ENCODE results near the gene LIN9.
"Not testable (repeated sequence)": the region's sequence is repeated elsewhere in the genome, so short reads cannot be mapped to it uniquely, and the experiment has no call there.

Gene LIN9

DNA sequence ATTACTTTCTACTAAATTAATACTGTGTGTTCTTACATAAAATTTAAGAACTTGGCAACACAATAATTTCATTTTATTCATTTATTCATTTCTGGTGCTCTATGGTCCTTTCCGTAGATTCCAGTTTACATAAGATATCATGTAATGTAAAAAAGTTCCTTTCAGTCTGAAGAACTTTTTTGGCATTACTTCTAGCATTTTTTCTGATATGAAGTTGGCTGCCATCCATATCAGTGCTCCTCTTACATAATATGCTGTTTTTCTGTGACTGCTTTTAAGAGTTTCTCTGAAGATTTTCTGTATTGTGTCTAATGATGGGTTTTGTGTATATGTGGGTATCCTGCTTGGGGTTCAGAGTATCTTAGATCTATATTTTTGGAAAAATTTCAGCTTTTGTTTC lies 34.8 kb downstream of the LIN9 start:
- DNase-seq (ENCODE audit: low spot score): no peak

DNA sequence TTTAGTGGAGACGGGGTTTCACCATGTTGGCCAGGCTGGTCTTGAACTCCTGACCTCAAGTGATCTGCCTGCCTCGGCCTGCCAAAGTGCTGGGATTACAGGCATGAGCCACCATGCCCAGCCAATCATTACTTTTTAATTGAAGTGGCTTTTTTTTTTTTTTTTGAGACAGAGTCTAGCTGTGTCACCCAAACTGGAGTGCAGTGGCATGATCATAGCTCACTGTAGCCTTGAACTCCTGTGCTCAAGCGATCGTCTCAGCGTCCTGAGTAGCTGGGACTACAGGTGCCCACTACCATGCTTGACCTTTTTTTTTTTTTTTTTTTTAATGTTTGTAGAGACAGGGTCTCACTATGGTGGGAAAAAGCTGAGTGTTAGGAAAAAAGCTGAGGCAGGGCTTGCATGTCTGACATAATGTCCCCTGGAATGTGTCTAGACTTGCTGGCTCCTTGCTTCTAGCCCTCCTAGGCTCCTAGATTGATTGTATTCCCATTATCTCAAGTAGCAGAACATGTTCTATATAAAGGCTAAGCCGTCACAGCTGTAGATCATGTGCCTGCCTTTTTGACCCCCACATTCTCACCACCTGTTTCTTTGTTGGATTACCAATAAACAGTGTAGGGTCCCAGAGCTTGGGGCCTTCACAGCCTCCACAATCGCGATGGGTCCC lies 36.6 kb downstream of the LIN9 start:
- DNase-seq (ENCODE audit: low spot score): not testable (repeated sequence)

DNA sequence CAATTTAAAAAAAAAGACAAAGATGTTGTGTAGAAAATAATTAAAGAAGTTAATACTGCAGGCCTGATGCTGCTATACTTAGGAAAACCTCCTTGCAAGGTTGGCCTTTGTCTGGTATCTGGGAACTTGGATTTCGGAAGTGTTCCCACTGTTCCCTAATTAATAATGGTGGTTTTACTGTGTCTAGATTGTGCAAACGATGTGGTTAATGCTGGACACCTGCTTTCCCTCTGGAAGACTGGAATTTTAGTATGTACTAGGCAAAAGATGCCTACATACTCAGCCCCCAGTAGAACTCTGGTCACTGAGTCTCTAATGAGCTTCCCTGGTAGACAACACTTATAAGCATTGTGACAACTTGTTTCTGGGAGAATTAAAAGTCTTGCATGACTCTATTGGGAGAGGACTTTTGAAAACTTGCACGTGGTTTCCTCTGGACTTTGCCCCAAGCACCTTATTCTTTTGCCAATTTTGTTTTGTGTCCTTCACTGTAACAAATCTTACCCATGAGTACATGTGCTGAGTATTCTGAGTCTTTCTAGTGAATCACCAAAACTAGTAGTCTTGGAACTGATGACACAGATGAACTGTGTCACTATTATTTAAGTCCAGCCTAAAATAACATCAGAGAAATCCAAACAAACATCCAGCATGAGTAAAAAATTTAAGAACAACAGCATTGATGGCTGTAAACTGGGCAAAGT lies 40.4 kb downstream of the LIN9 start:
- no peak for DNase-seq (ENCODE audit: low spot score)

DNA sequence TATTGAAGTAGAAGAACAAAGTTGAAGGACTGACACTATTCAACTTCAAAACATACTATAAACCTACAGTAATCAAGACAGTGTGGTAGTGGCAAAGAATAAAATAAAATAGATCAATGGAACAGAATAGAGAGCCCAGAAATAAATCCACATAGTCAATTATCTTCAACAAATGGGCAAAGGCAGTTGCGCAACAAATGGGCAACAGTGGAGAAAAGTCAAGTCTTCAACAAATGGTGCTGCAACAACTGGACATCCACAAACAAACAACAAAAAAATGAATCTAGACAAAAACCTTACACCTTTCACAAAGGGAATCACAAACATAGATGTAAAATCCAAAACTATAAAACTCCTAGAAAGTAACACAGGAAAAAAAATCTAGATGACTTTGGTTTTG lies 47.1 kb downstream of the LIN9 start:
- DNase-seq (ENCODE audit: low spot score): no peak

DNA sequence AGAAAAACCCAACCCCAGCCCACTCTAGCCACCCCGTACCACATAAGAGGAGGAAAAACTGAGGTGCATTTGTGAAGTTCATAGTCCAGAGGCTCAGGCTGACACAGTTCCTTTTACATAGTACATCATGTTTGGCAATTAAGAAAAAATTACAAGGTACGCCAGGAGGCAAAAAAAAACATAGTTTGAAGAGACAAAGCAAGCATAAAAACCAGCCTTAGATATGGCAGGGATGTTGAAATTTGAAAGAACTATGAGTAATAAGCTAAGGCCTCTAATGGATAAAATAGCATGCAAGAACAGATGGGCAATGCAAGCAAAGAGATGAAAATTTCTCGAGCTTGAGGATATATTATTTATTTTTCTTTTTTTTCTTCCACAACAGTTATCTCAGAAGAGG lies 53.6 kb downstream of the LIN9 start:
- DNase-seq (ENCODE audit: low spot score): no peak

DNA sequence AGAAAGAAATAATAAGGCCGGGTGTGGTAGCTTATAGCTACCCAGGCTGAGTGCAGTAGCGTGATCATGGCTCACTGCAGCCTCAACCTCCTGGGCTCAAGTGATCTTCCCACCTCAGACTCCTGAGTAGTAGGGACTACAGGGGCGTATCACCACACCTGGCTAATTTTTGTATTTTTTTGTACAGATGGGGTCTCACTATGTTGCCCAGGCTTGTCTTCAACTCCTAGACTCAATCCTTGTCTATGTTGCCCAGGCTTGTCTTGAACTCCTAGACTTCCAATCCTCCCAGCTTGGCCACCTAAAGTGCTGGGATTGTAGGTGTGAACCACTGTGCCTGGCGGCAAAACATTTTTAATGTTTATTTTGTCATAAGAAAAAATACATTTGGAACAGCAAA lies 55.0 kb downstream of the LIN9 start:
- DNase-seq (ENCODE audit: low spot score): no peak

DNA sequence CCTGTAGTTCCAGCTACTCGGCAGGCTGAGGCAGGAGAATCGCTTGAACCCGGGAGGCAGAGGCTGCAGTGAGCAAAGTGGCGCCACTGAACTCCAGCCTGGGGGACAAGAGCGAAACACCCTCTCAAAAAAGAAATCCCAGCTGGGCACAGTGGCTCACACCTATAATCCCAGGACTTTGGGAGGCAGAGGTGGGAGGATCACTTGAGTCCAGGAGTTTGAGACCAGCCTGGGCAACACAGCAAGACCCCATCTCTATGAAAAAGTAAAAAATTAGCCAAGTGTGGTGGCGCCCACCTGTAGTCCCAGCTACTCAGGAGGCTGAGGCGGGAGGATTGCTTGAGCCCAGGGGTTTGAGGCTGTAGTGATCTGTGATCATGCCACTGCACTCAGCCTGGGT lies 56.1 kb downstream of the LIN9 start:
- DNase-seq (ENCODE audit: low spot score): not testable (repeated sequence)

DNA sequence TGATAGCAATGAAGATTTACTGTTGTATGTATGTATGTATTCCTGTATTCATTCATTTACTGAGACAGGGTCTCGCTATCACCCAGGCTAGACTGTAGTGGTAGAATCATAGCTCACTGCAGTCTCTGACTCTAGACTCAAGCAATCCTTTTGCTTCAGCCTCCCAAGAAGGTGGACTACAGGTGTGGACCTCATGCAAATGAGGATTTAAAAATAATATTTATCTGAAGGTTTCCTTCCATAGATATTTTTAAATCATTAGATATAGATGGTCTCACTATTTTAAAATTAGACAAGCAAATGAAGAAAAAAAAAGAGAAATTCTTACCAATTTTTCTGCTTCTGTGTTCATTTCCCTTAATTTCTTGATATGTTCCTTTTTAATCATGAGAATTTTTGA lies 58.5 kb downstream of the LIN9 start:
- DNase-seq (ENCODE audit: low spot score): no peak

DNA sequence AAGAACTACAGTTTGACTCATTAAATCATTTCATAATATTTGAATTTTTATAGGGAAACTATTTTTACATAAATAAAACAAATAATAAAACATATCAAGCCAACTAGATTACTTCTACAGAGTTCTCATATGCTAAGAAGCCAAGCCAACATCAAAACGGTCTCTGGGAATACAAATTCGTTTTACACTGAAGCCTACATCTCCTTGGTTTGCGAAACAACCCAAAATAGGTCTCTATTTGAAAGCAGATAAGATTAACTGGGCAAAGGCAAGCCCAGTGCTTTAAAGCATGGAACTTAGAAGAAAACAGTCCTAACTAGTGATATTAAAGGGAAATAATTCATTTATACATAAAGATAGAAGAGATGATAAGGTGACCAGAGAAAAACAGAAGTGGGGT lies 60.2 kb downstream of the LIN9 start:
- no peak for DNase-seq (ENCODE audit: low spot score)

DNA sequence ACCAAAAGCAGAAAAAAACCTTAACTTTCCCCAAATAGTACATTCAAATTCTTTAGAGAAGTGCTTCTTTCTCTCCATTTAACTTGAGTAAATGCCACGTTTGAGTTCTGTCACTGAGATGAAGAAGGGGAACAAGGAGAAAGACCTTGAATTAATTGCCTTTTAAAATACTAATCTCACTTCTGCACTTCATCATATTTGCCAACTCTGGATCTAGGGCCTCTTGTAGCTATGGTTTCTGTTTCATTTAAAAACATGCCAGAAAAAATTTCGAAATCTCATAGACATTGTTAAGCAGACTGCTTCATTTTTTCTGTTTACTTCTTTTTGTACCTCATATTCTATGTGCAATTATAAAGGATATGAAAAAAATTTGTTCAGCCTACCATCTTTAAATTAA lies 60.9 kb downstream of the LIN9 start:
- DNase-seq (ENCODE audit: low spot score): no peak

DNA sequence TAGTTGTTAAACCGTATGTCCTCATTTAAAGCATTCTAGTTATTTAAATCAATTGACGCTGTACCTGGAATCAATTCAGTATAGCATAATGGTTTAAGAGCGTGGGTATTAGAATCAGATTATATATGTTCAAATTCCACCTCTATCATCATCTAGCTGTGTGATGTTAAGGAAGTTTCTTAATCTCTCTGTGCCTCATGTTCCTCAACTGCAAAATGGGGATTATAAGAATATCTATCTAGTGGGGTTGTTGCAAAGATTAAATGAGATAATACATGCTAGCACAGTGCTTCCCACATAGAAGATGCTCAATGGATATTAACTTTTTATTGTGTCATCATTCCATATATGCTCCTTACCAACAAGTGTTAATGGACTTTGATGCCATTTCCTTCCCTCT lies 69.5 kb downstream of the LIN9 start:
- no peak for DNase-seq (ENCODE audit: low spot score)

DNA sequence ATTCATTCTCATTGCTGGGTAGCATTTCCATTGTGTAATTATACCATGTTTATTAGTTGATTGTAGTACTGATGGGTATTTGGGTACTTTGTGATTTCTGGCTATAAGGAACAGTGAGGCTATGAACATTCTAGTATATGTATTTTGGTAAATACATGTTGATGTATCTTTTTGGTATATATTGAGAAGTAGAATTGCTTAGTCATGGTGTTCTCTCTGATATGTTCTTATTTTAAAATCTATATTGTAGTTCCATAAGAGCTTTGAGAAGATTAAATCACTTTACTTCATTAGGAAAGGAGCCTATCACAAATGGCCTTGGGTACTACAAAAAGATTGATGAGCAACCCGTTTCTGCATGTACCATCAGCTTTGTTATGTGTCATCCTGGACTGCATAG lies 72.1 kb downstream of the LIN9 start:
- DNase-seq (ENCODE audit: low spot score): no peak

DNA sequence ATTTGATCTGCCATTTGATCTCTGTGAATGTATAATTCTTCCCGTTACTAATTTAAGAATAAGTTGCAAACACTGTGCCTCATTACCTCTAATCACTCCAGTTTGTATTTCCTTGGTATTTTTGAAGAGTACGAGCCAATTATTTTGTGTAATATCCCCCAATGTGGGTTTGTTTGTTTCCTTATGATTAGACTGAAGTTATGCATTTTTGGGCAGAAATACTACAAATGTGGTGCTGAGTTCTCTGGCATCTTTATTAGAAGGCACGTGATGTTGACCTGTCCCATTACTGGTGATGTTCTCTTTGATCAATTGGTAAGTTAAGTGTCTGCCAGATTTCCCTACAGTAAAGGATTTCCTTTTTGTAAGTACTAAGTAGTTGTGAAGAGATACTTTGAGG lies 75.2 kb downstream of the LIN9 start:
- no peak for DNase-seq (ENCODE audit: low spot score)

DNA sequence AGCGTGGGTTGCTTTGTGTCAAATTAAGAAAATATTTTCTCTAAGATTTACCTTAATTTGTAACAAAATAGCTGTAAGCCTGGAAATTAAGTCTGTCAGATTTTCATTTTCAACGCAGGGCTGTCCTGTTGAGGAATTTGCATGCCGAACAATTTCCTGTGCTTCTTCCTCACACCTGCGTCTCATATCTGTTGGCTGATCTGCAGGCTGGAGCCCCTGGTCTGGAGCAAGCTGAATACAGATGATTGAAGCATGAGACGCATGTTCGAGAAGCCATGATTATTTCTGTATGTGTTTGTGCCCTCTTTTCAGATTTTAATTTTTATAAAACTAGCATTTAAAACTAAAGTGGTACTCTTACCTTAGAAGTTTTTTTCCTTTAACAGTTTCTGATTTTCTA lies 75.7 kb downstream of the LIN9 start:
- DNase-seq (ENCODE audit: low spot score): no peak

DNA sequence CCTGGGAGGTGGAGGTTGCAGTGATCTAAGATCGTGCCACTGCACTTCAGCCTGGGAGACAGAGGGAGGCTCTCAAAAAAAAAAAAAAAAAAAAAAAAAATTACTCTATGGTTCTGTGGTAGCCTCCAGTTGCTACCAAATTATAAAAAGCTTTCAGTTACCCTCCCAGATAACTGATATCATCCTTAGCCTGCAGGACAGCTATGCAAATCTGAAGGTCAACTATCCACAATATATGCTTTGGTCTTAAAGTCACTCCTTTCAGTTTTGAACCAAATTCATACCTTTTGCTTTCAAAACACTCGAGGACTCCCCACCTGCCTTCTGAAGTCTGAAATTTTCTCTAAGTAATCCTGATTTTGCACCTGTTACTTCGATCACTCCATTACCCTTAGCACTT lies 82.4 kb downstream of the LIN9 start:
- no peak for DNase-seq (ENCODE audit: low spot score)

DNA sequence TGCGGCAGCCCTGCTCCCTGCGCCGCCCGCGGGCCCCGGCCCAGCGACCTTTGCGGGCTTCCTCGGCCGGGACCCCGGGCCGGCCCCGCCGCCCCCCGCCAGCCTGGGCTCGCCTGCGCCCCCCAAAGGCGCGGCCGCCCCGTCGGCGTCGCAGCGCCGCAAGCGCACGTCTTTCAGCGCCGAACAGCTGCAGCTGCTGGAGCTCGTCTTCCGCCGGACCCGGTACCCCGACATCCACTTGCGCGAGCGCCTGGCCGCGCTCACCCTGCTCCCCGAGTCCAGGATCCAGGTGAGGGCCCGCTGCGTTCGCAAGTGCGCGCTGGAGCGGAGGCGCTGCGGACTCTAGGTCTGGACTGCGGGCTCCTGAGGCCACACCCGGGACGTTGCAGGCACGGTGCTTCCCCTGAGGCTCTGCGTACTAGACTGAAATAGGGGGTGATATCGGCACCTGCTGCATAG lies 85.1 kb downstream of the LIN9 start:
- no peak for DNase-seq (ENCODE audit: low spot score)

DNA sequence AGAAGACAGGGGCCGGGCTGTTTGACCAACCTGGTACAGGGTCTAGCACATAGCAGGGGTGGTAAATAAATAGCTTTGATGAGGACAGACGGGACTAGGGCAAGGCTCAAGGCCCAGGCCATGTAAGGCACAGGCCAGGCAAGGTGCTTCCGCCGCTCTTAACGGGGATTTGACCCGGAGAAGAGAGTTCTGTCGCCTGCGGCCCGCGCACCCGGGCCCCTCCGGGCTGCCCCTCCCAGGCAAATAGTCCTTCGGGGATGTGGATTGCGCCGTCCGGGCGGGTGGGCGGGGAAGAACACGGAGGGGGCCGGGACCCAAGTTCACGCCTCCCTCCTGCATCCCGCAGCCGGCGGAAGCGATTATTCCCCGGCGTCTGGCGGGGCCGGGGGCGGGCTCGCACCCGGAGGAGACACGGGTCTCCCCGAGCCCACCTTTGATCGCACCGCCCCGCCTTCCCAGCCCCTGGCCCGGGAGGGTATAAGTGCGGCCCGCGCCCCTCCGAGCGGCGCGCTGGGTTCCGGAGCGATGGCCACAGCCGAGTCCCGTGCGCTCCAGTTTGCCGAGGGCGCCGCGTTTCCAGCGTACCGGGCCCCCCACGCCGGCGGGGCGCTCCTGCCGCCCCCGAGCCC lies 85.7 kb downstream of the LIN9 start, which contains the start of gene MIXL1:
MIXL1 (plus strand) TSS at position 508 of the 629 bp plus-strand sequence; CDS start at position 526, 18 bp downstream.
- no peak for DNase-seq (ENCODE audit: low spot score)

DNA sequence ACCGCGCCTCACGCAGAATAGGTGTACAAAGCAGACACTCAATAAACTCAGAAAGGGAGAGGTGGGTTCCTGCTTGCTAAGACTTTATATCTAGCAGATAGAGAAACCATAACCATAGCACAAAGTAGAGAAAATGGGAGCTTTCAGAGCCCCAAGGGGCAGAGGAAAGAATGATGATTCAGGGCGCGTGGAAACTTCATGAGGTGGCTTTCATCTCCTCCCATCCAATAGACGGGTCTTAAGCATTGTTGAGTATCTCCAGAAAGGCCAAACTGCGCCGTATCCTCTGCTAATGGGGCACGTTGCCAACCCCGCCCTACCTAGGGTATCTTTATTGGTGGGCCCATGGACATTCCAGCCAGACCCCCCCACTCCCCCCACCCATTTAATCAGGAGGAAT lies 86.3 kb downstream of the LIN9 start:
- no peak for DNase-seq (ENCODE audit: low spot score)

DNA sequence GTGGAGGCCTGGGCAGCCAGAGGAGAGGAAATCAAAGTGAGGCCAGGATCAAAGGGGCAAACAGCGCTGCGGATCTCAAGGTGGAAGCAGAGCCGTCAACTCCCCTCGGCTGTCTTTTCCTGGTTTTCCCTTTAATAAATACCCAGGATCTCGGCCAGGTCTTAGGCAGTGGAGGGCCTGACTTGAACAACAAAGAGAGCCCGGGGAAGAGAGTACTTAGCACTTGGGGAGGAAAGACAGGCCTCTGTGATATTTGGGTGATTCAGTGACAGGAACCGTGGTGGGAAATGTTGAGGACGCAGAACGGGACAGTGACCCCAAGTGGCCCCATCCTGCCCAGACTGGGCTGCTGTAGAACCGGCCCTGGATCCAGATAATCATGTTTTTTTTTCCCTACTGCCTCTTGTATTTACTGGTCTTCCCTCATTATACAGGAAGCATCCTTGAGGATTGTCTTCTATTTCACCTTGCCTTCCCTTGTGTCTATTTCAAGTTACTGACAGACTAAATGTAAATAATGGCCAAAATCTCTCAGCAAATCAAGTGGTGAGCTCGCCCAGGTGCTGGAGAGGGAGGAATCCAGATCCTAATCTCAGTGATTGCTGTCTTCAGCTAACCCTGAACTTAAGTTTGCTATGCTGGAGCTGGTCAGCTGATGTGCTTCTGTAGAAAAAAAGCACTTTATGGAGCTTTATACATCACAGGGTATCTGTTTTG lies 88.3 kb downstream of the LIN9 start:
- DNase-seq (ENCODE audit: low spot score): no peak

DNA sequence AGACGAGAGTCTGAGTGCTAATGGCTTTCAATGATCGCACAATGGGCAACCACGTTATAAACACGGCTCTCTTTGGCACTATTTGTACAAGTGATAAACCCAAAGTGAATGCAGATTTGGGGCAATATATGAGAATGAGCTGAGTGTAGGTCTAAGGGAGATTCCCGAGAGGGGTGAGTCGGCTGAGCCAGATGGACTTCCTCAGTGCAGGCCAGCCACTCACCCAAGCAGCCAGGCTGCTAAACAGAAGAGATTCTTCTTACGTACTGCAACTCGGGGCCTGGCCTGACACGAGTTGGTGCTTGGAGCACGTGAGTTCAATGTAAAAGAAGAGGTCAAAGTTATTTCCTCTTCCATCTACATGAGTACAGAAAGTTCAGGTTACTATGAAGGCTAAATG lies 91.7 kb downstream of the LIN9 start:
- no peak for DNase-seq (ENCODE audit: low spot score)

DNA sequence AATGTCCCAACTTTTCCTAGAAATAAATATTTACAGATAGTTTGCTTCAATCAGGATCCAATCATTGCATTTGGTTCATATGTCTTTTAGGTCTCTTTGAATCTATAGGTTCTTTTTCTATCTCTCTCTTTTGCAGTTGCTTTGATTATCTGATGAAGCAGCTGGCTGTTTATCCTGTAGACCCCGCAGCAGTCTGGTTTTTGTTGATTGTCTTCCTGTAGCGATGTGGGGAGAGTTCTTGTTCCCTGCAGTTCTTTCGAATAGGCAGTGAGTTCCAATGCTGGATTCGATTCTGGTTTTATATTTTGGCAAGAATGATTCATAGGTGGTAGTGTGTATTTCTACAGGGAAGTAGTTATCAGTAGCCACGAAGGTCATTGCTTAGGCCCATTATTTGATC lies 92.9 kb downstream of the LIN9 start:
- DNase-seq (ENCODE audit: low spot score): no peak

DNA sequence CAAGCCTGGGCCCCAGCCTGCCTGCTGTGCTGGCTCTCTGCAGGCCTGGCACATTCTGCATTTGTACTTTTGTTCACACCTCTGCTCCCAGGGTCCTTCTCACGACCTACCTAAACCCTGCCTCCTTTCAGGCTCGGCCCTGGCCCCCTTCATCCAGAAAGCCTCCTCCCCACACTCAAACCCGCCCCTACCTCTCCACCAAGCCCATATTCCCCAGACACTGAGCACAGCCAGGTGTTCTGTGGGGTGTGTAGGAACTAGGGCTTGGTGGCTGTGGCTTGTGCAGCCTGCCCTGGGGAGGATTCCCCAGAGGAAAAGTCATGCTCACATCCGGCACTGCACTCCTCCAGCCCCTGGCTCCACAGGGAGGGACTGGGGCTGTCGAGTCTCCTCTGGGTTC lies 93.7 kb downstream of the LIN9 start:
- DNase-seq (ENCODE audit: low spot score): no peak

DNA sequence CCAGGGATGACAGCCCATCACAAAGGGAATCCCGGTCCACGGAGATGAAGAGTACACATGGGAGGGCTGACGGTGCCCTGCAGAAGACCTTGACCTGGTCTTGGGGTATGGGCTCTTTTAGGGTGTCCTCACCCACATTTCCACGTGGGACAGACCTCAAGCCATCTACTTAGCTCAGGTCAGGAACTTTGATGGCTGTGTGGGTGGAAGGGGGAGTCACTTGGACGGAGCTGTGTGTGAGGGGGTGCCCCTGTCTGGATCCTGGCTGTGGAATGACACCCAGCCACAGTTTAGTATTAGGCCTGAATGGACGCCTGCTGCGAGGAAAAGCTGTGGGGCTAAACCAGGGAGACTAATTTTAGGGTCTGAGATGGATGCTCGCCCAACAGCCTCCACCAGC lies 96.4 kb downstream of the LIN9 start:
- DNase-seq (ENCODE audit: low spot score): no peak
